Natural killer cell (primary cell): Measurements from ENCODE around the gene ZFYVE27. TPM values are rescaled to one million over a fixed set of nuclear protein-coding genes. Genes with fewer than 3 reads are reported as not detected.

Experiments
- ATAC-seq, 3 donors: fragments of 150-1000 bp in 2 of 3; fragments of 200-7000 bp in 1 of 3; cut with Tn5 transposase; 1 replicate in 1 of 3; 2 replicates in 2 of 3; pipeline ENCODE4 v1.10.0; 2021; ENCODE audit warnings: mild to moderate bottlenecking in 2 of 3, moderate library complexity in 2 of 3
- DNase-seq, 2 donors: peaks; one replicate each; pipeline versions ENCODE4 v3.0.0 to v3.0.0-alpha.2; 2013 to 2021; ENCODE audit warnings: mixed read lengths in 1 of 2
- H3K27ac ChIP-seq: one replicate; pipeline ENCODE4 v1.5.1; 2013; ENCODE audit warnings: mild to moderate bottlenecking, low read length
- H3K27me3 ChIP-seq: one replicate; pipeline ENCODE4 v1.6.1; 2013; ENCODE audit warnings: low read length; ENCODE audit not compliant: control insufficient read depth, insufficient read depth
- H3K36me3 ChIP-seq: one replicate; pipeline ENCODE4 v1.6.1; 2013; ENCODE audit warnings: low read length; ENCODE audit not compliant: control insufficient read depth, insufficient read depth
- H3K4me1 ChIP-seq: one replicate; pipeline ENCODE4 v1.6.1; 2013; ENCODE audit warnings: low read length; ENCODE audit not compliant: control insufficient read depth, insufficient read depth
- H3K4me3 ChIP-seq: one replicate; pipeline ENCODE4 v1.5.1; 2013; ENCODE audit warnings: low read length
- H3K9me3 ChIP-seq: one replicate; pipeline ENCODE4 v1.6.1; 2013; ENCODE audit warnings: low read length; ENCODE audit not compliant: control insufficient read depth, insufficient read depth
- H3K27ac Mint-ChIP-seq, 2 donors: one replicate each; pipeline ENCODE4 v1.8.0; 2022; ENCODE audit warnings: mild to moderate bottlenecking in 2 of 2, mixed read lengths in 2 of 2, moderate library complexity in 1 of 2
- H3K27me3 Mint-ChIP-seq, 2 donors: one replicate each; pipeline ENCODE4 v1.8.0; 2022; ENCODE audit warnings: low read depth in 2 of 2, mixed read lengths in 2 of 2
- H3K36me3 Mint-ChIP-seq: one replicate; pipeline ENCODE4 v1.8.0; 2022; ENCODE audit warnings: mixed read lengths
- H3K4me1 Mint-ChIP-seq, 2 donors: one replicate each; pipeline ENCODE4 v1.8.0; 2022; ENCODE audit warnings: mixed read lengths in 2 of 2
- H3K4me3 Mint-ChIP-seq: one replicate; pipeline ENCODE4 v1.8.0; 2022; ENCODE audit warnings: mild to moderate bottlenecking, moderate library complexity, mixed read lengths
- H3K9me3 Mint-ChIP-seq, 2 donors: one replicate each; pipeline ENCODE4 v1.8.0; 2022; ENCODE audit warnings: mixed read lengths in 2 of 2
- WGBS: methylation state at CpG from one replicate; pipeline ENCODE4 v1.1.7; 2013; ENCODE audit warnings: missing lambda C conversion rate; ENCODE audit not compliant: insufficient coverage; 5-methylcytosine and 5-hydroxymethylcytosine counted together
- intact Hi-C: fragments of 100-400 bp; cut with micrococcal nuclease; formaldehyde crosslinking; loops from one replicate; pipeline ENCODE4 v1.14.2; 2022
- total RNA-seq, 4 donors: library from RNA; stranded (reverse); fragments of 120-200 nt in 1 of 4; gene quantifications; one replicate each; pipeline versions ENCODE4 v1.2.3 to v1.2.4, GENCODE V29; 2013 to 2022
- TF ChIP-seq, protein P1 (sequence below): fragments of 200-600 bp; IDR thresholded peaks from one replicate; pipeline ENCODE4 v1.8.0; 2022; ENCODE audit warnings: antibody characterized with exemption

Gene ZFYVE27
- total RNA-seq, 3 donors from 2014 or later (not counting 1 experiment from before 2014, with no cell fraction given): 63.0 to 82.8 (median 76.4) TPM

DNA sequence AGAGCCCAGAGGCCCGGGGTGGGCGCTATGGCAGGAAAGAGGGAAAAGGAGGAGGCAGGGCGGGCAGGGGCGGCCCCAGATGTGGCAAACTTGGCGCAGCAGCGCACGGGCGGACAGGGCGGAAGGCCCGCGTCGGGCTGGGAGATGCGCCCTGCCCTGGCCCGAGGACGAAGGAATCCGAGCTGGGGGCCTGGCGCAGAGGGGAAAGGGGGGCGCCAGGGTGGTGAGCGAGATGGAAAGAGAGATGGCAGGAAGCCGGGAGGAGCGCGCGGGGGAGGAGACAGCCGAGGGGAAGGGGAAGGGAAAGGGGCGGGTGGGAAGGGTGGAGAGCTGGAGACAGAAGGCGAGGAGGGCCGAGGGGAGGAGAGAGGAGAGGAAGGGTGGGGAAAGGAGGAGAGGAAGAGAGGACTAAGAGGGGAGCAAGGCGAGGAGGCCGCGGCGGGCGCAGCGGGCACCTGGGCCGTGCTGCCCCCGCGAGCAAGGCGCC, 23.5 kb upstream of the ZFYVE27 start, which contains the start of gene MARVELD1:
MARVELD1 (plus strand) TSS at position 392 of the 487 bp plus-strand sequence. CDS start 147 bp downstream, outside the sequence.
- WGBS: 8% methylated on average over 37 of the region's 37 CpGs
- Histone ChIP-seq H3K36me3 (no peaks in the 10 kb centered on the region), H3K27ac (no peak within 1 kb of the TSS), H3K9me3 (no peaks in the 10 kb centered on the region), H3K4me3 (peak within 1 kb of the TSS; percentile 39), H3K27me3 (peaks cover 3% of the 10 kb centered on the region), H3K4me1 (peaks cover 16% of the 10 kb centered on the region)
- Mint-ChIP-seq H3K4me1 (peaks cover 15 to 34% of the 10 kb centered on the region in 2 donors), H3K27ac (peak within 1 kb of the TSS; percentile 6 to 70), H3K27me3 (peaks cover 30 to 43% of the 10 kb centered on the region in 2 donors), H3K36me3 (no peaks in the 10 kb centered on the region), H3K4me3 (peak within 1 kb of the TSS; percentile 97), H3K9me3 (no peaks in the 10 kb centered on the region)
- DNase-seq (no peak), ATAC-seq (no peak)
- TF ChIP-seq, protein P1, sequence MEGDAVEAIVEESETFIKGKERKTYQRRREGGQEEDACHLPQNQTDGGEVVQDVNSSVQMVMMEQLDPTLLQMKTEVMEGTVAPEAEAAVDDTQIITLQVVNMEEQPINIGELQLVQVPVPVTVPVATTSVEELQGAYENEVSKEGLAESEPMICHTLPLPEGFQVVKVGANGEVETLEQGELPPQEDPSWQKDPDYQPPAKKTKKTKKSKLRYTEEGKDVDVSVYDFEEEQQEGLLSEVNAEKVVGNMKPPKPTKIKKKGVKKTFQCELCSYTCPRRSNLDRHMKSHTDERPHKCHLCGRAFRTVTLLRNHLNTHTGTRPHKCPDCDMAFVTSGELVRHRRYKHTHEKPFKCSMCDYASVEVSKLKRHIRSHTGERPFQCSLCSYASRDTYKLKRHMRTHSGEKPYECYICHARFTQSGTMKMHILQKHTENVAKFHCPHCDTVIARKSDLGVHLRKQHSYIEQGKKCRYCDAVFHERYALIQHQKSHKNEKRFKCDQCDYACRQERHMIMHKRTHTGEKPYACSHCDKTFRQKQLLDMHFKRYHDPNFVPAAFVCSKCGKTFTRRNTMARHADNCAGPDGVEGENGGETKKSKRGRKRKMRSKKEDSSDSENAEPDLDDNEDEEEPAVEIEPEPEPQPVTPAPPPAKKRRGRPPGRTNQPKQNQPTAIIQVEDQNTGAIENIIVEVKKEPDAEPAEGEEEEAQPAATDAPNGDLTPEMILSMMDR: no peak
- intact Hi-C loops: no loop called here

DNA sequence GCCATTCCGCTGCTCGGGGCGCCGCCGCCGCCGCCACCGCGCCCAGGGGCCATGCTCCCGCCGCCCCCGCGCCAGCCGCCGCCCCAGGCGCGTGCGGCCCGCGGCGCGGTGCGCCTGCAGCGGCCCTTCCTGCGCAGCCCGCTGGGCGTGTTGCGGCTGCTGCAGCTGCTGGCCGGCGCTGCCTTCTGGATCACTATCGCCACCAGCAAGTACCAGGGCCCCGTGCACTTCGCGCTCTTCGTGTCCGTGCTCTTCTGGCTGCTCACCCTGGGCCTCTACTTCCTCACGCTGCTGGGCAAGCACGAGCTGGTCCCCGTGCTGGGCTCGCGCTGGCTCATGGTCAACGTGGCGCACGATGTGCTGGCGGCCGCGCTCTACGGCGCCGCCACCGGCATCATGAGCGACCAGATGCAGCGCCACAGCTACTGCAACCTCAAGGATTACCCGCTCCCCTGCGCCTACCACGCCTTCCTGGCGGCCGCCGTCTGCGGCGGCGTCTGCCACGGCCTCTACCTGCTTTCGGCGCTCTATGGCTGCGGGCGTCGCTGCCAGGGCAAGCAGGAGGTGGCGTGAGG, 23.0 kb upstream of the ZFYVE27 start:
- DNase-seq (peak; percentile 33 to 78), ATAC-seq (peak; percentile 71 to 80 (median 74))
- H3K4me1 Mint-ChIP-seq: peaks cover 15 to 34% of the 10 kb centered on the region in 2 donors
- Histone ChIP-seq H3K36me3 (no peaks in the 10 kb centered on the region), H3K27ac (no peak overlapping the region), H3K4me3 (peak overlapping the region; percentile 39), H3K9me3 (no peaks in the 10 kb centered on the region), H3K4me1 (peaks cover 16% of the 10 kb centered on the region), H3K27me3 (peaks cover 3% of the 10 kb centered on the region)
- under 1% methylated on average over 69 of the region's 69 CpGs for WGBS
- no peaks in the 10 kb centered on the region for H3K36me3 Mint-ChIP-seq
- intact Hi-C loops: no loop called here
- H3K4me3 Mint-ChIP-seq: peak overlapping the region; percentile 97
- H3K27me3 Mint-ChIP-seq: peaks cover 33 to 43% of the 10 kb centered on the region in 2 donors
- H3K27ac Mint-ChIP-seq: peak overlapping the region; percentile 6 to 70
- no peaks in the 10 kb centered on the region for H3K9me3 Mint-ChIP-seq
- TF ChIP-seq, protein P1: no peak

DNA sequence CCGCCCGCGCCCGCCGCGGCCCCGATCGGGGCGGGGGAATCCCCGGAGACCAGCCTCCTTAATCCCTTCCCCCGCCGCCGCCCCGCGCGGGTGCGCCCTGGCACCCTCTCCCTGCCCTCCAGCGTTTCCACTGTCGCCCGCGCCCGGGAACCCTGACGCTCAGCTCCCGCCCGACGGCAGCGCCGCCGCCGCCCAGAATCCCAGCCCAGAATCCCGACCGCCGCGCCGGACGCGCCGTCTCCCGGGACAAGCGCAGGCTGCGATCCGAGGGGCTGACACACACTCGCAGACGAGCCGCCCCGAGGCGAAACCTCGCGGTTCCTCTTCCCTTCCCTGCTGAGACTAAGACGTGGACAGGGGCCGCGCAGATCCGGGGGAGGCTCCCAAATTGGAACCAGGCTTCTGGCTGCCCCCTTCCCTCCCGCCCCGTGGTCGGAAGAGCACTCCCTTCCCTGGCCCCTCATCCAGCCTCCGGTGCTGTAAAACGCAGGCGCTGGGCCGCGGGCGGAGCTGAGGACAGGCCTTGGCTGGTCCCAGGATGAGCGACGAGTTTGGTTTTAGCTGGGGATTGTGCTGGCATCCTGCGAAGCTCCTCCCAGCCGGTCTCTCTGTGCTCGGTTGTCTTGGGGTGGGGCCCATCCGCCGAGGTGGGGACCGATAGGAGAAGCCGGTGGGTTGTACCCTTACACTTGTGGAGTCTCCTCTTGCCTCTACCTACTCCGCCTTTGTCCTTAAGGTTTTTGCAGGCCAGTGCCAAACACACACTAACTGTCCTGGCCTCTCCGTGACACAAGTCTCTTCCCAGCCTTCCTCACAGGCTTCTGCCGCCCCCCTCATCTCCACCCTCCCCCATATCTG, 22.3 kb upstream of the ZFYVE27 start:
- H3K9me3 ChIP-seq: no peaks in the 10 kb centered on the region
- DNase-seq (peak in 1 of 2 donors; percentile 27), ATAC-seq (peak; percentile 29 to 47 (median 31))
- no peaks in the 10 kb centered on the region for H3K36me3 ChIP-seq
- Mint-ChIP-seq H3K4me1 (peaks cover 15 to 28% of the 10 kb centered on the region in 2 donors), H3K27ac (peak overlapping the region; percentile 6 to 70), H3K4me3 (peak overlapping the region; percentile 97), H3K9me3 (no peaks in the 10 kb centered on the region), H3K36me3 (no peaks in the 10 kb centered on the region), H3K27me3 (peaks cover 34 to 40% of the 10 kb centered on the region in 2 donors)
- peaks cover 3% of the 10 kb centered on the region for H3K27me3 ChIP-seq
- WGBS: 6% methylated on average over 74 of the region's 74 CpGs
- no peak overlapping the region for H3K27ac ChIP-seq
- TF ChIP-seq, protein P1: no peak
- intact Hi-C loops: no loop called here
- peak overlapping the region; percentile 16 for H3K4me3 ChIP-seq
- peaks cover 16% of the 10 kb centered on the region for H3K4me1 ChIP-seq
